Measurements from ENCODE around the gene RTP3.

GRCh38 chr3:46463120-46463867 is 34.5 kb upstream of the RTP3 start:
- TF ChIP-seq SMC3 (IDR thresholded peaks at IDR 0.05; ENCODE audit: low read depth, low read length) (no peak), FOS (IDR thresholded peaks at IDR 0.05; ENCODE audit: low read depth, low read length) (no peak), RAD21 (IDR thresholded peaks at IDR 0.05; ENCODE audit: low read length) (no peak)

Data from IMR-90 (cell line).